ENCODE measurements around the gene FCGBP.
"Not testable (repeated sequence)": the region's sequence is repeated elsewhere in the genome, so short reads cannot be mapped to it uniquely, and the experiment has no call there.

FCGBP gene

DNA sequence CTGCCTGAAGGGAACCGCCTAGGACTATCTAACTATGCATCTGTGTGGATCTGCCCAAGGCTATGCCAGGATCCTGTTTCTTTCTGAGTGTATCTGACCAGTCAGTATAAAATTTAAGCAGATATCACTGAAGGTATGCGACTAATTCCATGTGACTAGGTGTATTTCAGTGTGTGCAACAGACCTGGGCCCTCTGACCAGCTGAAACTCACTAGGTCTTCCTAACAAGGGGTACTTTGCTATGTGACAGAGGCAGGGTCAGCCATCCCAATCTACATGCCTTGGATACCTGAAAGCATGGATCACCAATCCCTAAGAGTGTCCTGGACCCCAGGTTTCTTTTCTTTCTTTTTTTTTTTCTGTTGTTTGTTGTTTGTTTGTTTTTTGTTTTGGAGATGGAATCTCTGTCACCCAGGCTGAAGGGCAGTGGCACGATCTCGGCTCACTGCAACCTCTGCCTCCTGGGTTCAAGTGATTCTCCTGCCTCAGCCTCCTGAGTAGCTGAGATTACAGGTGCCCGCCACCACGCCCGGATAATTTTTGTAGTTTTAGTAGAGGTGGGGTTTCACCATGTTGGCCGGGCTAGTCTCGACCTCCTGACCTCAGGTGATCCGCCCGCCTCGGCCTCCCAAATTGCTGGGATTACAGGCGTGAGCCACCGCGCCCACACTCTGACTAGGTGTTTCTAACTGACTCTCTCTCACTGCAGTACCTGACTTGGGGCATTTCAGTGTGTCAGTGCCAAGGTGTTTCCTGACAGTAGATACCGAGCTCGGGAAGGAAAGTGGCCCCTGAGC, 43.5 kb downstream of the FCGBP start:
- DNase-seq (ENCODE audit: low spot score) = no peak

DNA sequence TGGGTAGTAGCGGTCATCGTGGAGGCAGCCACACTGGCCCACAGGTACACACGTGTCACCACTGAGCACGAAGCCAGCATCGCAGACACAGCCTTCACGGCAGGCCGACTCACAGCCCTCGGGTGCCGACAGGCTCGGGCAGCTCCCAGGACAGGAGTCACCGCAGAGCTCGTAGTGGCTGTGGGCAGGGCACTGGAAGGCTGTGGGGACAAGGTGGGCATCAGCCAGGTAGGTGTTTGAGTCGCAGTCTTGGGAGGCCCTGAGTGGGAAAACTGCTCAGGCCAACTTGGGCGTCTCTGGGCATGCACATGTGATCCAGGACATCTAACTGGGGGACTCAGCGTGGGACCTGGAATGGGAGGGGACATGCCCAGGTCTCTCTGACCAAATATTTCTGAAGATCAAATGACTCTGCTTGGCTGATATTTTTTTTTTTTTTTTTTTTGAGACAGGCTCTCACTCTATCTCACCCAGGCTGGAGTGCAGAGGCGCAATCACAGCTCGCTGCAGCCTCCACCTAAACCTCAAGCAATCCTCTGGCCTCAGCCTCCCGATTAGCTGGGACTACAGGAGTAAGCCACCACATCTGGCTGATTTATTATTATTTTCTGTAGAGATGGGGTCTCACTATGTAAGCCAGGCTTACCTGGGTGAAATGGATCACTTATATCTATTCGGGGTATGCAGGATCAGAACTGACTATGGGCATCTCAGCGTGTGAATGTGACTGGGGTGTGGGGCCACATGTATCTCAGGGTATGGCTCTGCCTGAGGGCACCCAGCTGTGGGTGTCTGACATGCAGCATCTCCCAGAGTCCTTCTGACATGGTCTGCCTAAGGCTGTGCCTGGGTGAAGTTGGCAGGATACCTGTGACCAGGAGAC, 44.3 kb downstream of the FCGBP start:
- DNase-seq (ENCODE audit: low spot score) = not testable (repeated sequence)

DNA sequence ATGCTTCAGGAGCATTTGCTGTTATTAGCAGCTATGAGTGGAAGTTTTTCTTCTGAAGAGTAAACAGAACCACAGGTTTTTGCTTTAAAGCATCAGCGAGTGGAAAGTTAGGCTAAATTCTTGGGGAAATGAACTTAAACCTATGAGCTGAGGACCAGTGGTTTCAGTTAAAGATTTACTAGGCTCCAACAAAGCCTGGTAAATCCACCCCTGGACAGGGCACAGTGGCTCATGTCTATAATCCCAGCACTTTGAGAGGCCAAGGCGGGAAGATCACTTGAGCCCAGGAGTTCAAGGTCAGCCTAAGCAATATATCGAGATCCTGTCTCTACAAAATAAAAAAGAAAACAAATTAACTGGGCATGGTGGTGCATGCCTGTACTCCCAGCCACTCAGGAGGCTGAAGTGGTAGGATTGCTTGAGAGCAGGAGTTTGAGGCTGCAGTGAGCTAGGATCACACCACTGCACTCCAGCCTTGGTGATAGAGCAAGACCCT, 46.9 kb downstream of the FCGBP start:
- not testable (repeated sequence) for DNase-seq (ENCODE audit: low spot score)

DNA sequence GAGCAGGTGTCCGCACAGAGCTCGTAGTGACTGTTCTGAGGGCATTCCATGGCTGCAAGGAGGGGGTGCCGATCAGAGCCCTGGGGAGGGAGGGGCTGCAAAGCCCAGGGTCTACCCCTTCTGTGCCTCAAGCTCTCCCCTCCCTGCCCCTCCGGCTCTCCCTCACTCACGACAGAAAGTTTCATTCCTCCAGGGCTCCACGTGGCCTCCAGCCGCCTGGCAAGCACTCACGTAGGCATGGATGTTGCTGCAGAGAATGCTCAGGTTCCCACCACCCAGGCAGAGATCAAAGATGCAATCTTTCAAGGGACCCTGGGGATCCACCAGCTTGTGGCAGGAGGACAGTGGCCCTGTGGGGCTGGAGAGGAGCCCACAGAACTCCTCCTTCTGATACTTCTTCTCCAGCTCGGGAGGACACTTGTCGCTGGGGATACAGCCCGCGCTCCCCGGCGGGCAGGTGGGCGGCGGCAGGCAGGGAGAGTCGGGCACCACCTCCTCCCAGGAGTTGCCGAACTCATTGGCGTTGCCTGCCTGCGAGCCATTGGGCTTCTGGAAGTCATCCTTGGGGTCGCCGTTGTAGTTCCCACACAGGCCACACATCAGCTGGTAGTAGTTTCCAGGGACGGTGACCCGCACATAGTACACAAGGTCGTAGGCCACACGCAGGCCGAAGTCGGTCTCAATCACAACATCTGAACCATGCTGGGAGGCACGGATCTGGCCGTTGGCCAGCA, 48.4 kb downstream of the FCGBP start:
- DNase-seq (ENCODE audit: low spot score) = not testable (repeated sequence)

DNA sequence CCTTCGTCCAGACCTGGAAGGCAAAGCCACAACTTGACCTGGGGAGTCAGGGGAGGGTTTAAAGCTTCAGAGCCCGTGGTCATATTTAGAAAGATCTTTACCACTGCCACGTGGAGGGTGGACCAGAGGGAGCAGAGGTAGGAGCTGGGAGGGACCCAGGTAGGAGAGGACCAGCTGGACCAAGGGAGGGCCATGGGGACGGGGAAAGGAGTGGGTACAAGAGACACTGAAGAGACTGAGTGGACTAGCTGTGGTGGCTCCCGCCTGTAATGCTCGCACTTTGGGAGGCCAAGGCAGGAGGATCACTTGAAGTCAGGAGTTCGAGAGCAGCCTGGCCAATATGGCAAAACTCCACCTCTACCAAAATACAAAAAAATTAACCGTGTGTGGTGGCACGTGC, 49.7 kb downstream of the FCGBP start:
- DNase-seq (ENCODE audit: low spot score) = not testable (repeated sequence)
